OCI-LY7 (cell line): Measurements from ENCODE around the gene HYLS1.

Experiments used
- EZH2phosphoT487 ChIP-seq: fragments of 200-600 bp; sonication (generic); IDR thresholded peaks from 2 replicates; pipeline ENCODE4 v1.6.1; 2018; ENCODE audit warnings: low read depth, borderline replicate concordance, mild to moderate bottlenecking, mixed run types, antibody characterized with exemption, low read length, moderate library complexity, mixed read lengths
- TF ChIP-seq, protein P1 (sequence below): fragments of 200-600 bp; sonication (generic); conservative IDR thresholded peaks from 2 replicates; pipeline ENCODE4 v1.5.1; 2014; ENCODE audit warnings: mild to moderate bottlenecking, antibody characterized with exemption, low read length, moderate library complexity, mixed read lengths

DNA sequence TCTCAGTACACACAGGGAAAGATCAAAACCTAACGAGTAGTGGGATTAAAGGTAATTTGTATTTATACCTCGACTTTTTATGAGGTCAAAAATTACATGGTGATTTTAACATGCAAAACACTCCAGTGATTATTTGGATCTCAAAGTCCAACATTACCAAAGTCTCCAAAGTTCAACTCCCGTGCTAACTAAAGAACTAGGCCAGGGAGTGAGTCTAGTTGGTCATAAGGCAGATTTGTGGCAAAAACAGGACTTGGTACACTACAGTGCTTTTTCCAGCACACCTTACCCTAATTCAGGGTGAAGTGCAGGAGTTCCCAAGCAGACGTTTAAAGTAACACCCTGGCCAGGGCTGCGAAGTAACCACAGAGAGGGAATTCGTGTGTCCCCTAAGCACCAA, 14.4 kb downstream of the HYLS1 start:
- no peak for TF ChIP-seq EZH2phosphoT487
- TF ChIP-seq, protein P1, sequence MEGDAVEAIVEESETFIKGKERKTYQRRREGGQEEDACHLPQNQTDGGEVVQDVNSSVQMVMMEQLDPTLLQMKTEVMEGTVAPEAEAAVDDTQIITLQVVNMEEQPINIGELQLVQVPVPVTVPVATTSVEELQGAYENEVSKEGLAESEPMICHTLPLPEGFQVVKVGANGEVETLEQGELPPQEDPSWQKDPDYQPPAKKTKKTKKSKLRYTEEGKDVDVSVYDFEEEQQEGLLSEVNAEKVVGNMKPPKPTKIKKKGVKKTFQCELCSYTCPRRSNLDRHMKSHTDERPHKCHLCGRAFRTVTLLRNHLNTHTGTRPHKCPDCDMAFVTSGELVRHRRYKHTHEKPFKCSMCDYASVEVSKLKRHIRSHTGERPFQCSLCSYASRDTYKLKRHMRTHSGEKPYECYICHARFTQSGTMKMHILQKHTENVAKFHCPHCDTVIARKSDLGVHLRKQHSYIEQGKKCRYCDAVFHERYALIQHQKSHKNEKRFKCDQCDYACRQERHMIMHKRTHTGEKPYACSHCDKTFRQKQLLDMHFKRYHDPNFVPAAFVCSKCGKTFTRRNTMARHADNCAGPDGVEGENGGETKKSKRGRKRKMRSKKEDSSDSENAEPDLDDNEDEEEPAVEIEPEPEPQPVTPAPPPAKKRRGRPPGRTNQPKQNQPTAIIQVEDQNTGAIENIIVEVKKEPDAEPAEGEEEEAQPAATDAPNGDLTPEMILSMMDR, result no peak
